Stimulated activated CD8-positive, alpha-beta memory T cell treated with anti-CD3 and anti-CD28 coated beads, Interleukin-12 subunit alpha, Interleukin-12 subunit beta, amount 100 ng/mL, for 24 hours (primary cell): ENCODE measurements around the gene LPP.

Source experiments
- DNase-seq: peaks from one replicate; pipeline ENCODE4 v3.0.0-alpha.2; 2020; ENCODE audit errors: extremely low read depth

The LPP gene

GRCh38 chr3:188868803-188869202 is 714.8 kb downstream of the LPP start:
- no peak for DNase-seq

- no peak for DNase-seq
These were observed 715.7 kb downstream of the LPP start for GRCh38 chr3:188869628-188870027.

DNA sequence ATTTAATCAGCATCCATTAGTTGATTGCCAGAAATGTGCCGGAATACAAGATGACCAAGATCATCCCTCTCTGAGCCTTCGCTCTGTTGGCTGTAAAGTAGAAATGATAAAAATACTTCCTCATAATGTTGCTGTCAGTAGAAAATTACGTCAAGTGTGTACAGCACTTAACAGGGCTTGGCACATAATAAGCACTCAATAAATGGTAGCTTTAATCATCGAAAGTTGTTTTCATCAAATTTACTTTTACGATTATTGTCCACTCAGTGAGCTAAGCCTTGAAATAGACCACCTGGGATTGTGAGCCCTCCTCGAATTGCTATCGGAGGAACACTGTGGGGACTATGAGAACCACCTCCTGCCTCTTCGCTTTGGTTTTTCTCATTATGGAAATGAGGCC is 716.5 kb downstream of the LPP start:
- DNase-seq: no peak

DNA sequence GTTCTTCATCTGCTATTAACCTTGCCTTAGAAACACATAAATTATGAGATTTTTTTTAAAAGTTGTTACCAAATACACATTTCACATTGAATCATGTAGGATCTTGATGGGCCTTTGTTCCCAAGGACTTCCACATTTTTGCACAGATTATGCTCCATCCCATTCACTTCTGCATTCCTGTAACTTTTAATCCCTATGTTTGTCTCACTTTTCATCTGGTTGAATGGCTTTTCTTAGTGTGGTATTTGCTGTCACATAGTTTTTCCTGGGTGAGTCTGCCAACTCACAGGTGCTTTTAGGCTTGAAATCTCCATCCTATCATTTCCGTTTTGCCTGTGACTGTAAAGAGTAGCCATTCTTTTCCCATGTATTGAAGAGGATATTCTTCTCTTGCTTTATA is 720.6 kb downstream of the LPP start:
- no peak for DNase-seq

GRCh38 chr3:188875413-188875812 is 721.5 kb downstream of the LPP start:
- DNase-seq: no peak

GRCh38 chr3:188876370-188876769 is 722.4 kb downstream of the LPP start:
- DNase-seq: no peak

DNA sequence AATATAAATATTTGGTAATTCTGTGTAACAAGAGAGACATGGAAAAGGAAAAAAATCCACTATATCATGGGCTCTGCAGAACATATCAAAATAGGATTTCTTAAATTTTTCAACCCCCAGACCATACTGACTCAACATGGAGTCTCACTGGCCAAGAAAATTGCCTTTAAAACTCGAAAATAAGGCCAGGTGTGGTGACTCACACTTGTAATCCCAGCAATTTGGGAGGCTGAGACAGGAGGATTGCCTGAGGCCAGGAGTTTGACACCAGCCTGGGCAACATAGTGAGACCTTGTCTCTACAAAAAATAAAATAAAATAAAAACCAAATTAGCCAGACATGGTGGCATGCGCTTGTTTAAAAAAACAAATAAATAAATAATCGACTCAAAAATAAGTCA is 723.4 kb downstream of the LPP start:
- no peak for DNase-seq

DNA sequence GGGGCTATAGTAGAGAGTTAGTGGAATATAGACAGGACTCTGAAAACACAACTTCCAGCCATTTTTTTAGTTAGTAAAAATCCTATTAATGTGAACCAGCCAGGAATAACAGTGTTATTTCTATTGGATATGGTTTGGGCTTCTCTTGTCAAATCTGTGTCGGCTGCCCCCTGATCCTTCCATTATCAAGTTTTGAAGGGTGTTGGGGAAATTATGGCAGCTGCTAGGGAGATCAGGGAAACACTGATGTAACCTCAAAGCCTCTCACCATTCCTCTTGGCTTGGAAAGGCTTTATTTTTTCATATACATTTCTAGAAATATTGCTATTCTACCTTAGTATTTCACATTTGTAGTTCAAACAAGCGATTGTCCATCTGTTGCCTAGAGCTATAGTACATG is 724.1 kb downstream of the LPP start:
- DNase-seq: no peak

- DNase-seq: no peak
These were observed 728.1 kb downstream of the LPP start for GRCh38 chr3:188881954-188882641.

GRCh38 chr3:188884299-188885043 is 730.5 kb downstream of the LPP start:
- DNase-seq: no peak

- DNase-seq: no peak
These were observed 734.5 kb downstream of the LPP start for GRCh38 chr3:188888321-188889053.

- no peak for DNase-seq
These were observed 735.1 kb downstream of the LPP start for GRCh38 chr3:188889054-188889491.

- no peak for DNase-seq
These were observed 736.8 kb downstream of the LPP start for GRCh38 chr3:188890572-188891270.

GRCh38 chr3:188899881-188900280 is 745.9 kb downstream of the LPP start:
- DNase-seq: no peak

DNA sequence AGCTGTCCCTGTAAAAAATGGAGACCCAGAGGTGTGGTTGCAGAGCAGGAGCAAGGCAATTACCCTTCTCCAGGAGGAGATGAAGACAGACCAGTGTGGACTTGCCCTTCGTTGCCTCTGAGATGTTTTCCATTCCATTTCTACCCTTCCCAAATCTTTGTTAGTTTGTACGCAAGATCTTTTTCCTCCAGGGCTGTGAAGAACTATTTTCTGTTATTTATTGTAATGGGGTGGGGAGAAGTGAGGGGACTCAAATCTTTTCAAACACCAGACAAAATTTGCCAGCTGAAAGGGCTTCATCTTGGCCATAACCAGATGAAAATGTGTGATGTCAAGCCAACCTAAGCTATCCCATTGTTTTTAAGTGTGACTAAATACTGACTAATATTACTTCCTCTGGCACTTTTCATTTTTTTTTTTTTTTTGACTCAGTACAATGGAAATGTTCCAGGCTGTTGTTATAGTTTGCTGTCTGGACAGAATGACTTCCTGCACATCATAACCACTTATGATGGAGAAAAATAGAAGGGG is 746.5 kb downstream of the LPP start:
- no peak for DNase-seq

DNA sequence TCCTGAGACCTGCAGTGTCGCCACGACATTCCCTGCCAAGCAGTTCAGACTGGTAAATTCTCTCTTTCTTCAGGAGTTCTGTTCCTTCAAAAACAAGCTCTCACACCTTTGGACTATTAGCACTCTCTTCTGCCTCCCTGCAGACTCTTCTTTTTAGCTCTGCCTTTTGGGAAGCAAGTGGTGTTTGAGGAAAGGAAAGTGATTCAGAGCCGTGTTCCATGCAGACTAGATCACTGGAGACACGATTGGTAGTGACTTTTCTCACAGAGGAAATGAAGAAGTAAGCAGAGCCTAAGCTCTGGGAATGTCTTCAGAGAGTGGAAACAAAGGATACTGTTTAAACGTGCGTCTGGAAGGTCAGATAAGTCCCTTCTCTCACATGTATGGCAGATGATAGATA is 747.2 kb downstream of the LPP start:
- no peak for DNase-seq

- no peak for DNase-seq
These were observed 747.8 kb downstream of the LPP start for GRCh38 chr3:188901671-188902287.

GRCh38 chr3:188904670-188905069 is 750.7 kb downstream of the LPP start:
- no peak for DNase-seq

DNA sequence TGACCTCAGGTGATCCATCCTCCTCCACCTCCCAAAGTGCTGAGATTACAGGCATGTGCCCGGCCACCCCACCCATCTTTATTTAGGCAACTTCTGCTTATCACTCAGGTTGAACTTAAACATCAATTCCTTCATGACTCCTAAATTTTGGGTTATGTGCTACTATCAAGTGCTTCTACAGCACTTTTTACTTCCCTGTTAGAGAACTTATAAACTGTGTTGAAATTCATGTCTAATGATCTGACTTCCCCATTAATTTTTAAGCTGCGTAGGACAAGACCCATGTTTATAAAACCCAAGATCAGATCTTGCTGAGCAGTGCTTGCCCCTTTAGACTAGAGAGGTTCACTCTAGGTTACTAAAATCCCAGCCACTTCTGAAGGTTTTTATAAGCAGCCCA is 751.6 kb downstream of the LPP start:
- no peak for DNase-seq

DNA sequence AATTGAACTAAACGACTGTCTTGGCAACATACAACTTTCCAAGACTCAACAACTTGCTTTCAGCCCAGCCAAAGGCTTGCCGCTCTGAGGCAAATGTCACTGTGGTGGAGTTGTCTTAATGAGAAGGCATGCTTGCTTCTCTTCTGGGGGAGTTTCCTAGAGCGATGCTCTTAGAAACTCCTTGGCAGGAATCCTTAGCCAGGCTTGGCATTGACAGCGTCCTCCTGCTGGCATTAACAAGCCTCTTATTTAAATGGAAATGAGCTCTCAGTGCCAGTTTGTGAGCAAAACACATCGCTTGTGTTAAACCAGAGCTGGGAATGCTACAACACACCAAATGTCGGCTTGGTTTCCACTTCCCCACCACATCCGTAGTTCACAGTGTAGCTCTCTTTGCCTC is 752.3 kb downstream of the LPP start:
- no peak for DNase-seq
